Inflammatory macrophage (primary cell): ENCODE measurements around the gene TSHZ3.

Experiments used
- DNase-seq, 2 donors: peaks; one replicate each; pipeline ENCODE4 v3.0.0-alpha.2; 2020 to 2022

TSHZ3 gene

DNA sequence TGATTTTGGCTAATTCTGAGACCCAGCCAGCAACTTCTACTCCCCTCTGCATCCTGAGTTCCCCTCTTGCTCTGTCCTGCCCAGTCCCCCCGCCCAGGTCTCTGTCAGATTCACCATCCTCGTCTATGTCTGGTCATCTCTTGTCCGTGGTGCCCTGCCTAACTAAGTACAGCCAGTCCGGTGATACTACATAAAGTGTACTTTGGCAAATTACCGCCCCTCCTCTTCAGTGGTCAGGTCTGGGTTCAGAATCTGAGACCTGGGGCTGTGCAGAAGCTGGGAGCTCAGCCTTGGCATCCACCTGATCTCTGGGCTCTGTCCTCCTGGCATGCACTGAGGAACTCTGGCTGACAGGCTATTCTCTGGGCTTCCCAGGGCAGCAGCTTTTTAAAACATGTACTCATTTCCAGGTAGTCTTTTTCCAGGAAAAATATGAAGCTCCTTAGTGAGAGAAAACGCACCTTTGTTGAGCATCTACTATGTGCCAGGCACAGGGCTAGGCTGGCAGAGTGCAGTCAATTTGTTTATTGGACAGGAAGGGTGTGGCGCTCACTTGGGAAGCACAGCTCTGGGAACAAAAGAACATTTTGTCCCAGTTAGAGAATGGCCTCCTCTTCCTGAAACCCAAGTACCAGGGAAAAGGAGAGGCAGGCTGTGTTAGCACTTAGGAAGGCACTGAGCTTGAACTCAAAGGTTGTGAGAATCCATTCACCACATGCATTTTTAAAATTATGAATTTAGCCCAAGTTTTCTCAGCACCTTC lies 88.9 kb downstream of the TSHZ3 start:
- no peak for DNase-seq

DNA sequence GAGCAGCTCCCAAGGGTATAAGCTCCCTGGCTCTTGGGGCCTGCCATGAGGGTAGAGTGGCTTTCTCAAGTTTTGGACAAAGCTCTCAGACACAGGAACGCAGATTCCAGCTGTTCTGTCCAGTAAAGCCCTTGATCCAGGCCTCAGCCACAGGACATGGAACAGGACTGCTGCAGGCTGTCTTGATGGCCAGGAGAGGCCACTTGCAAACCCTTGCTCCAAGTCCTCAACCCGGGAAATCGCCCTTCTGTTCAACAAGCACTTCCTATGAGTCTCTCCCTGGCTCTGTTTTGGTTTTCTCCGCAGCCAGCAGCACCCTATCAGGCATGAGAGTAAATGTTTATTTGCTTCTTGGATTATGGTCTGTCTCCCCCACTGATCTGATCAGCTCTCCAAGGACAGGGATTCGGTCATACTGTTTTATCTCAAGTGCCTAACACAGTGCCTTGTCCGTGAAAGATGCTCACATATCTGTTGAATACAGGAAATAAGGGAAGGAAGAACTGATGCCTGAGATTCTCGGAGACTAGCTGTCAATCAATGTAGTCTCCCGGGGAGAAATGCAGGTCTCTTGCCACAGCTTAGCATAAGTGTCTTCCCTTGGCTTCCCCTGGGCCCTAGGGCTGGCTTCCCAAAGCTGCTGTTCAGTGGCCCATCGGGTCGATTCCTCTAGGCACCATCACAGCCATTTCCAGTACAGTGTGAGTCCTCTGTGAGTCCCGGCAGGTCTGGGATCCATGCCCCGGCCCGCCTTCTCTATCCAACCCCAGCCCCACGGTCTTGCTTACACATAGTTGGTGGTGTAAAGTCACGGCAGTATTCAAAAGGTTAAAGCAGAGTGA lies 90.8 kb downstream of the TSHZ3 start:
- DNase-seq, result no peak

DNA sequence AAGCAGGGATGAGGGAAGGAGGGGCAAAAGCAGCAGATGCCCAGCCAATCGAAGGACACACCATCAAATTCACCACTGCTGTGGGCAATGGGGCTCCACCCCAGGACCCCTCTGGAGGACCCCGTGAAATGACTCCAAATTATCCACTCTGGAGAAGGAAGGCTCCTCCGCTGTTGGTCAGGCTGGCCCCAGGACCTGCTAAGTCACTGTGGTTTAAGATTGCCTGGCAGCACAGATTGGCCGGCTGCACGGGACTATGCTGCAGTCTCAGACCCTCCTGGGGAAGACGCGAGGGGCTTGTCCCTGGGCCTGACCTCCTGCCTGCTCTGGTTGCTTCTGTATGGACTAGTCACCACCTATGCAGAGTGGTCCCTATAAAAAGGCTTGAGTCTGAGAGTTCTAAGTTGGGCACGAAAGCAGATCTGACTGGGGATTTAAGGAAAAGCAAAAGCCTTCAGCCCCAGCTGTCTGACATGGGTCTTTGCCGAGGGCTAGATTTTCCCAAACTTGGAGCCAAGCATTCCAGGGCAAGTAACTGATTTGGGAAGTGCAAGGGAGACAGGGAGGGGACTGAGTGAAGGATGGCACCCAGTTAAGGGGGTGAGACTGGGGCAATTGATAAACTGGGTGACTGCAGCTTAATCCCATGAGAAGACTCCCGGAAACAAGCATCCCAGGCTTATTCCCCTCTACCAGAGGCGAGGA lies 91.7 kb downstream of the TSHZ3 start:
- no peak for DNase-seq

DNA sequence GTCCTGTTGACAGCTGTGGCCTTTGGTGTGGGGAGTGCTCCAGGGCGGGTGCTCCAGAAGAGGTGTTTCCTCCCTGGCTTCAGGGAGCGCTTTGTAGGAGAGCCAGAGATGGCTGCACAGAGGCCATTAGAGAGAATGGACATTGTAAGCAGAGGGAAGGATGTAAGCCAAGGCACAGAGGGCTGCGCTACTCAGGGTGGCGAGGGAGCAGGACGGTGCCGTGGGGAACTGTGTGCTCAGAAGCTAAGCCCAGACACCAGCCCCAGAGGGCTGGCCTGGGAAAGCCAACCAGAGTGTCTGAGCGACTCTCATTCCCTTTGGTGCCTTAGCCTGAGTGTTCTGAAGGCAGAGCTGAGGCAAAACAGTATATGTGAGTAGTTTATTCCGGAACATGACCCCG lies 92.2 kb downstream of the TSHZ3 start:
- DNase-seq, result no peak

DNA sequence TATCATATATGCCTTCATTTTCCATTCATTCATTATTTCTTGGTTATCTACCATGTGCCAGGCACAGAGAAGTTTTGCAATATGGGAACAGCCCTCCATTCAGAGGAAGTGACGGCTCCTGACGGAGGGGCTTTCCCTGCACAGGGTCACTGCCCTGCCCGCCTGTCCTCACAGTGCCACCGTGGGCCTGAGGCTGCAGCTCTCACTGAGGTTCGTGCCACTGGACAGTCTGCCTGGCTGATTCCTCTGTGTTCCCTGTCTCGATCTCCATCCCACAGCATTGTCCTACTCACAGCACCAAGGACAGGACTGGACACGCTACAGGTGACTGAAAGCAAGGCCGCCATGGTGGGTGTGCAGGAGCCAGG lies 92.7 kb downstream of the TSHZ3 start:
- peak; percentile 33 to 51 for DNase-seq

DNA sequence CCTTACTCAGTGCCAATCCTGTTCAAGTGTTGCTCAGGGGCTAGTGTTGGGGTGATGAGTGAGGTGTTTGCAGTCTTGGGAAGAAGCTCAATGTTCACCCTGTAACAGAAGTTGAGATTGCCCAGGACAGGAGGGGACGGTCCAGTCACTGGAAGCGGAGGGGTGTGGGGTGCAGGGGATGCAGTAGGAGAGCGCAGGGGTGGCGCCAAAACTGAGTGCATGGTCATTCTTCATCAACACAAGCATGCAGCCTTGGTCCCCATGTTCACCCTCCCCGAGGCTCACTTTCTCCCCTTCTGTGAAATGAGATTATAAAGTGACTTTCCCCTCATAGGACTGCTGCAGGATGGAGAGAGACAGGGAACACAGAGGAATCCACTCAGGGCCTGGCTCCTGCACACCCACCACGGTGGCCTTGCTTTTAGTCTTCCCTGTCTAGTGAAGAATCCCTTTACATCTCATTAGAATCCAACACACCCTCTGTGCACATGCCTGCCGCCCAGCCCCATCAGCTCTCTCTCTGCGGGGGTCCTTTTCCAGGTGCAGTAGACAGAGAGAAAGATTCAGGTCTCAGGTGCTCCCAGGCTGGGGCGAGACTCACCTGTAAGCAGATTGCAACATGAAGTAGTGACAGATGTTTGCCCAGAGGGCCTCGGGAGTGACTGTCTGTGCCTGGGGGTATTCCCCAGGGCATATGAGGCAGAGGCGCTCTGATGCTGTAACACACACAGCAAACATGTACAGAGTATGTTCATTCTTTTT lies 93.2 kb downstream of the TSHZ3 start:
- DNase-seq, result no peak

DNA sequence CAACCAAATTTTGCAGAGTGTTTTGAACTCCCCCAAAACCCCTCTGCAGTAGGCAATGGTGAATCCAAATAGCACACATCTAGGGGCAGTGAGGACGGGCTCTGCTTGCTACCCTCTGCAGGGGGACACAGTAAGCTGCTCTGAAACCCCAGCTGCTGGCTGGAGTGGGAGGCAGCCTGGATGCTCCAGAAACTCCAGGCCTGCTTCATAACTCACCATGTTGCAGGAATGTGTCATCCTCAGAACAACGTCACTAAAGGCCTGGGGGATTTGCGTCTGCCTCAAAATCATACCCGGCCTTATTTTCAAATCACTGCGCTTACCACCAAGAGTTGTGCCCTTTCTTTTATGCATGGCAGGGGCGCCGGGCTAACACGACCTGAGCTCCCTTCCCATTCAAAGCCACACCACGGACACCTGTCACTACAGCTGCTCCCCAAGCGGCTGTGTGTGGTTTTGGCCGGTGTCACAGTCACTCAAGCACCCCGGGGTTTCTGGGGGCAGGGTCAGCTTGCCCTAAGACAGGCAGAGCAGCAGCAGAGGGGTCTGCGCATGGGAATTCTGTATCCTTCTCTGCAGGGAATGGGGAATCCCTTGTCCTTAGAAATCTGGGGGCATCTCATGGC lies 93.9 kb downstream of the TSHZ3 start:
- no peak for DNase-seq

DNA sequence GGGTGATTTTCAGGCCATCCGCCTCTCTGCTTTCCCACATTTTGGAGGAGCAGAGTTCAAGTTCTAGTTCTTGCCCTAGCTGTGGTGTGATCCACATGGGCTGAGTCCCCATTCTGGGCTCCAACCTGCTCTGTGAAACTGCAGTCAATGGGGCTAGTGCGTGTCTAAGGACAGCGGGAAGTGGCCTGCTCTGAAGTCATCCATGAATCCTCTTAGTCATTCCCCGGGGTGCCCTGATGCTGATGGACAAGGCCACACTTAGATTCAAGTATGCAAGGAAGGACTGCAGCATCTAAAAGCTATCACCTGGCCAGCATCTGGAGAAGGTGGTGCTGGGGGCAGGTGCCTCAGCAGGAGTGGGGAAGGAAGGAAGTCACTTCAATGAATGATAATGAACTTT lies 94.6 kb downstream of the TSHZ3 start:
- no peak for DNase-seq

DNA sequence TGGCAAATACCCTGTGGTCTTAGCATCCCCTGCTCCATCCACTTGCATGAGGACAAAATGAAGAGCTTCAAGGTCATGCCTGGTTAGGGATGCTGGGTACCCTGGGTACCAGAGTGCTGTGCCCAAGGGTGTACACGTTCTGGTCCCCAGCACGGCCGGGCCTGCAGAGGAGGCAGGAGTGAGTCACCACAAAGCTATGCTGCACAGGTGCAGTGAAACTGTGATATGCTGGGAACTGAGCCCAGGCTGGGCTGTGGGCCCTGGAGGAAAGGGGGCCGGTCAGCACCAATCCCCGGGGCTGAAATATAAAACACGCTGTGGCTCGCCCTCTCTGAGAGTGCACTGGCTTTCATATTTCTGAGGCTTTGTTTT lies 95.1 kb downstream of the TSHZ3 start:
- no peak for DNase-seq

DNA sequence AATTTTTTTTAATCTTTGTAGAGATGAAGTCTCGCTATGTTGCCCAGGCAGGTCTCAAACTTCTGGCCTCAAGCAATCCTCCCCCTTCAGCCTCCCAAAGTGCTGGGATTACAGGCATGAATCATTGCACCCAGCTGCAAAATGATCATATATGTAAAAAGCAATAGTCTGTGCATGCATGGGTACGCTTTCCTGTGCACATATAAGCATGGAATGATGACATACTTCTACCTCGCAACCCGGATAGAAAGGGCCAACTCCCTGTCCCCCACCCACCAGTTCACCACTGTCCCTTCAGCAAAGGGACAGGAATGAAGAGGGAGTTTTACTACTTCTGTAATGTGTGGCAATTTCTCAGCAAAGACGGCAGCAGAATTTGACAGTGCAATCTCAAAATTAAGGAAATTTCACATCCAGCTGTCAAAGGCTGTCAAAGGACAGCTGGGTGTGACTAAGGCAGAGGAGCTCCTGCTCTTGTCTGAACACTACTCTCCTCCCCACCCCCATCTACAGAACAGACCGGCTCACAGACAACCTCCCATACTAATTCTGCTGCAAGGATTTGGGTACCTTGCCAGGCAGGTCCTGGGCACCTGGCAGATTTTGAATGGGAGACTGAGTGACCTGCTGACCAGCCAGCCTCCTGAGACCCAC lies 95.6 kb downstream of the TSHZ3 start:
- DNase-seq, result peak; percentile 37 to 45

DNA sequence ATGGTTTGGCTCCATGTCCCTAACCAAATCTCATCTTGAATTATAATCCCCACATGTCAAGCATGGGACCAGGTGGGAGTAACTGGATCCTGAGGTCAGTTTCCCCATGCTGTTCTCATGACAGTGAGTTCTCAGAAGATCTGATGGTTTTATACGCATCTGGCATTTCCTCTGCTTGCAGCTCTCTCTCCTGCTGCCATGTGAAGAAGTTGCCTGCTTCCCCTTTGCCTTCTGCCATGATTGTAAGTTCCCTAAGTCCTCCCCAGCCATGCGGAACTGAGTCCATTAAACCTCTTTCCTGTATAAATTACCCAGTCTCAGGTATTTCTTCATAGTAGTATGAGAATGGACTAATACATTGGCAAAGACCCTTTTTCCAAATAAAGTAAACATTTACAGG lies 96.8 kb downstream of the TSHZ3 start:
- DNase-seq, result peak; percentile 70 to 71

DNA sequence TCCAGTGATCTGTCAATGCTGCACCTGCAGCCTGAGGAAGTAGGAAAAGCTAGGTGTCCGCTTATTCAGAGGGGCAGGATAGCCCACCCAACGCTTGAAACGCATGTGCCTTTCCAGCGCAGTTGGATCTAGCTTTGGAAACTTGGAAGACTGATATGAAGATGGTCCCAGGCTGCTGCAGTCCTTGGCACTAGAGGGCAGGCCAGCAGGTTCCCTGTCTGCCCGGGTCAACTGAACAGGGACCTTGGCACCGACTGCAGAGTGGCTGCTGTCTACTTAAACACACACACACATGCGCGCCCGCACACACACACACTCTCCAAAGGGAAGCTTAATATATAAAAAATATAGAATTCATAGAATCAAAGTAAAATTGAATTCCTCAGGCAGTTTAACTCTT lies 100.0 kb downstream of the TSHZ3 start:
- DNase-seq, result peak in 1 of 2 donors; percentile 12

DNA sequence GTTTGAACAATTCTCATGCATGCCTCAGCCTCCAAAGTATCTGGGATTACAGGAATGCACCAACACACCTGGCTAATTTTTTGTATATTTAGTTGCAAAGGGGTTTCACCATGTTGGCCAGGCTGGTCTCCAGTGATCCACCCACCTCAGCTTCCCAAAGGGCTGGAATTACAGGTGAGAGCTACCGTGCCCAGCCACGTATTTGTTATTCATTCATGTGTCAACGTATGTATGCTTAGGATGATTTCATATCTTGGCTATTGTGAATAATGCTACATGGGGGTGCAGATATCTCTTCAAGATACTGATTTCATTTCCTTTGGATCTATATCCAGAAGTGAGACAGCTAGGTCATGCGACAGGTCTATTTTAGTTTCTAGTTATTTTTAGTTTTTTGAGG lies 113.4 kb downstream of the TSHZ3 start:
- DNase-seq, result no peak

DNA sequence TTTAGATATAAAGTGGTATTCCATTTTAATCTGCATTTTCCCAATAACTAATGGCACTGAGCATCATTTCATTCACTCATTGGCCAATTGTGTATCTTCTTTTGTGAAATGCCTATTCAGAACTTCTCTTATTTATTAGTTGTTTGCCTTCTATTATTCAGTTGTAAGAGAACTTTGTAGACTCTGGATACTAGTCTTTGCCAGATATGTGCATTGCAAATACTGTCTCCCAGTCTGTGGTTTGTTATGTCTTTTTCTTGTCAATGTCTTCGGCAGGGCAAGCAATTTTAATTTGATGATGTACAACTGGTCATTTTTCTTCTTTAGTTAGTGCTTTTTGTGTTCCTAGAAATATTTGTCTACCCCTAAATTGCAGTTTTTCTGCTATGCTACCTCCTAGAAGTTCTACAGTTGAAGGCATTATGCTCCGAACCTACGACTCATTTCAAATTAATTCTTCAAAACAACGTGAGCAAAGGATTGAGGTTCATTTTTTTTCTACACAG lies 115.9 kb downstream of the TSHZ3 start:
- DNase-seq, result no peak

DNA sequence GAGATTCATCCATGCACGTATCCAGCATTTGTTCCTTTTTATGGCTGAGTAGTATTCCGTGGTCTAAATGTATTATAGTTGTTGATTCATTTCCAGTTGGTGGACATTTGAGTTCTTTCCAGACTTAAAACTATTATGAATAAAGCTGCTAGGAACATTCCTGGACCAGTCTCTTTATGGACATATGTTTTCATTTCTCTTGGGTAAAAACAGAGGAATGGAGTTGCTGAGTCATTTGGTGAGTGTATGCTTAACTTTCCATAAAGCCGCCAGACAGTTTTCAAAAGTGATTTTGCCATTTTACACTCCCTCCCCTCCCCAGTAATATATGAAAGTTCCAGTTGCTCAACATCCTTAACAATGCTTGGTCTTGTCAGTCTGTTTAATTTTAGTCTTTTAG lies 116.4 kb downstream of the TSHZ3 start:
- DNase-seq, result no peak

DNA sequence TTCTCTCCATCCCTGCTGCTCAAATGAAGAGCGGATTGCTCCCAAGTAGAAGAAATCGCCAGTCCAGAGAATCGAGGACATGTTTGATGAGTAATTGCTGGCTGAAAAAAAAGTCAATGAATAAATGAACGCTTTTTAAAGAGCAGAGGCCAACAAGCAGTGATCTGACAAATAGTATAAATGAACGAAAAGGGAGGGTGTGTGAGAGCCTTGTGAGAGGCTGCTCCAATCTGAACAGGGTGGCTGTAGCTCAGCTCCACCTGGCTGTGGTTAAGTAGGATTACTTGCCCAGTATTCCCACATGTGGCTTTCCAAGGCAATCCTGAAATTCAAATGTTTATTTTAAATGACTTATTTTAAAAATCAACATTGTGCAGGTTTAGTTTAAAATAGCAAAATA lies 117.1 kb downstream of the TSHZ3 start:
- no peak for DNase-seq

DNA sequence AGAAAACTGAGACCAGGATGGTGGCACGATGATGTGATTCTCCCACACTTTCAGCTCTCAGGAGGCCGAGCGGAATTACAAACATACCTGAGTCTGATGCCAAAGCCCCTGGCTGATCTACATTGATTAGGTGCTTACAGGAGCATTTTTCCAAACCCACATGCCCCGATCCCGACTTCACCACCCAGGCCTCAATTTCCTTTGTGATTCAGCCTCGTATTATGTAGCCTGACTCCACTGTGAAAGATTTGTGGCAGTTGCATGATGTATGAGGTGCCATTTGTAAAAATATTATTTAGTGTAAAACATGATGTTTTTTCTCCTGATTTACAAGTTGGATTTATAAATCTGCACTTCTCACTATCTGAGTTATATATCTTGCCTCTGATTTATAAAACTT lies 118.0 kb downstream of the TSHZ3 start:
- DNase-seq, result no peak

DNA sequence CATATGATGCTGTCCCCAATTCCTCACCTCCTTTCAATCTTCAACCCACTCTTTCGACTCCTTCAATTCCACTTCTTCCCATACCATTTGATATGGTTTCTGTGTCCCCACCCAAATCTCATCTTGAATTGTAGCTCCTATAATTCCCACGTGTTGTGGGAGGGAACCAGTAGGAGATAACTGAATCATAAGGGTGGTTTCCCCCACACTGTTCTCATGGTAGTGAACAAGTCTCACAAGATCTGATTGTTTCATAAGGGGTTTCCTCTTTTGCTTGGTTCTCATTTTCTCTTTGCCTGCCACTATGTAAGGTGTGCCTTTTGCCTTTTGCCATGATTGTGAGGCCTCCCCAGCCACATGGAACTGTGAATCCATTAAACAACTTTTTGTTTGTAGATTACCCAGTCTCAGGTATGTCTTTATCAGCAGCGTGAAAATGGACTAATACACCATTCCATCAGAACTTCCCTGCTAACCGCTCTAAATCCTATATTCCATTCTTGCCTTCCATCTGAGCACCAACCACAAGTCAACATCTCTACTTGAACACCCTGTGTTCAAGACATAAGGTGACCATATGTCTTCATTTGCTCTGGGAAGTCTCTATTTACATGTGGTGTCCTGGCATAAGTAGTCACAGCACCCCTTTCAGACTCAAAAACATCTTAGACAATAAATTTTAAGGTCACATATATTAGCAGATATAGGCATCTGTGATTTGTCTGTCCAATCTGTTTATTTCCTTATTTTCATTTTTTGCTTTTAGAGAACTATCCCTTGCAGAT lies 122.9 kb downstream of the TSHZ3 start:
- peak; percentile 37 to 51 for DNase-seq
